Measurements from ENCODE around the gene ABCG2.
"Not testable (repeated sequence)": the region's sequence is repeated elsewhere in the genome, so short reads cannot be mapped to it uniquely, and the experiment has no call there.

The ABCG2 gene

DNA sequence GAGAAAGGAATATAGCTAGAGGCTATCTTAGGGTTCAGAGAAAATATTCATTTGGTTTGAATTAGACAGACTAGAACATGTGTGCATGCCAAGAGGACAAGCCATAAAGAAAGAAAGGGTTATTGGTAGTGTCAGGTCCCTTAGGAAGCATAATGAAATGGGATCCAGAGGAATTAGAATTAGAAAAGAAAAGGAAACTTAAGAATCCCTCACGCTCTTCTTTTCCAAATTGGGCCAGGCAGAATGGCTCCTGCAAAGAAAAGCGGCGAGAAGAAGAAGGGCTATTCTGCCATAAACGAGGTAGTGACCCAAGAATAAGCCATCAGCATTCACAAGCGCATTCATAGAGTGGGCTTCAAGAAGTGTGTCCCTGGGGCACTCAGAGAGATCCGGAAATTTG, 4.9 kb upstream of the ABCG2 start:
- no peak for DNase-seq (ENCODE audit: low spot score)

DNA sequence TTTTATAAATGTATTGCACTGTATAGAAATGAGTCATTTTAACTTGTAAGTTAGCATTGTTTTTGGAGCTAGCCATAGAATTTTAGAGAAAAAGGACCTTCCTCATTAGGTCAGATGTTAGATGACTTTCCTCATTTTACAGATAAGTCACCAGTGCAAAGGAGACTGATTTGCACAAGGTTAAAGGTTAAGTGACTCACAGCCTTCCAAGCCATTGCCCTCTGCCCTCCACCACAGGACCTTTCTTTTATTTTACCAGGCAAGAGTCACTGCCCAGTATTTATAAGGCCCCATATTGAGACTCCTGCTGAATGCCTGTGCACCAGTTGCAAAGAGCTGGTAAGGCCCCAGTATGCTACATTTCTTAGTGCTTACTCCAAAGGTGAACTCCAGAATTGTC, 4.2 kb upstream of the ABCG2 start:
- DNase-seq (ENCODE audit: low spot score) = no peak

- DNase-seq (ENCODE audit: low spot score) = peak; percentile 41
Observed at GRCh38 chr4:88159229-88159725, 838 bp upstream of the ABCG2 start.

DNA sequence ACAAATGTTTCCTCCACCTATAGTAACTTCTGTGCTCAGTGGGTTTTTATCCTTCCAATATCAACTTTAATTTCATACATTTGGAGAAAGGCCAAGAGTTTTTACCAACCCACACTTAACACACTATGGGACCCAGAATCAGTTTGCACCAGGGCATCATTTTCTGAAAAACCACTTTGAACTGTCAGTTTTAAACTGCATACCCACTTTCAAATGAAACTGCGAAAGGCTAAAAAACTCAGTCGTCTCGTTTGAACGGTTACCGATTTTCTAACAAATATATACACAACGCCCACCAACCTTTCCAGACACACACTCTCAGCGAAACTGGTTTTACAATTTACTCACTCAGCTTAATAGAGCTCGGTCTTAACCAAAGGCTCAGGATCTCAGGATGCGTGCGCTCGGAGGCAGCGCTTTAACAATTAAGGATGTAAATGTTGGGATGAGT, 376 bp downstream of the ABCG2 start:
- peak; percentile 22 for DNase-seq (ENCODE audit: low spot score)

GRCh38 chr4:88152331-88152730, 6.1 kb downstream of the ABCG2 start:
- DNase-seq (ENCODE audit: low spot score) = not testable (repeated sequence)

GRCh38 chr4:88148560-88148959, 9.9 kb downstream of the ABCG2 start:
- no peak for DNase-seq (ENCODE audit: low spot score)

- no peak for DNase-seq (ENCODE audit: low spot score)
Observed at GRCh38 chr4:88147799-88148217, 10.6 kb downstream of the ABCG2 start.

- no peak for DNase-seq (ENCODE audit: low spot score)
Observed at GRCh38 chr4:88146891-88147290, 11.5 kb downstream of the ABCG2 start.

DNA sequence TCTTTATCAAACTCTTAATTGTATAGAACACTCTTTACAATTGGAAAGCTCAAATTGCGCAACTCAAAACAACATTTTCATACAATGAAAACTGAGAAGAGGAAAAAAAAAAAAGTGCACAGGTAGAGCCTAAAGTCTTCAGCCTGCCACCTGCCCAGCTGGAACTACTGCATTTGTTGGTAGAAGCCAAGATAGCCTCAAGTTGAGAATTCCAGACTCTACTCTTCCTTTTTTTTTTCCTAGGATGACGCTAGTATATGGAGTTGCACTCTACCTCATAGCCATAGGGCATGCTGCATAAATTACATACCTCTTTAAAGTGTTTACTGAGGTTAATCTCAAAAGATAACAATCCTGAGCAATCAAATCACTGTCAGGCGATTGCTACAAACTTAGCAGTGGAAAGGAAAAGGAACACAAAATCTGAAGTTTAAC, 13.6 kb downstream of the ABCG2 start:
- no peak for DNase-seq (ENCODE audit: low spot score)

DNA sequence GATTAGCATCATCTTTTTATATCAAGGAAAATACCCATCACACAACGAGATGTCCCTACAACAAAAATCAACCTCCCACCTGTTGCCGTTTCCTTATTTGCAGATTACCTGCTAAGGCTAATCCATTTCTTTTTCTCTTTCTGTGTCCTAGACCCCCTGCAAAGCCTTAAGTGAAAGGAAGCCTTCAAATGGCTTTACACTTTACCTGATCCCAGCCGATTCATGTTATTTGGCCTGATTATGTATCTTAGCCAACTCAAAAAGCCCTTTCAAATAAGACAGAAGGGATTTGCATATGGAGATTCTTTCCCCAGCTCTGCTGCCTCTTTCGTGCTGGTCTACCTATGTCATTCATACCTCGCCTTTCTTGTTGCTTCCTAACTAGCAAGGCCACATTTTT, 14.4 kb downstream of the ABCG2 start:
- DNase-seq (ENCODE audit: low spot score) = no peak

GRCh38 chr4:88143504-88143903, 14.9 kb downstream of the ABCG2 start:
- peak; percentile 86 for DNase-seq (ENCODE audit: low spot score)

GRCh38 chr4:88138561-88138960, 19.9 kb downstream of the ABCG2 start:
- DNase-seq (ENCODE audit: low spot score) = peak; percentile 76

DNA sequence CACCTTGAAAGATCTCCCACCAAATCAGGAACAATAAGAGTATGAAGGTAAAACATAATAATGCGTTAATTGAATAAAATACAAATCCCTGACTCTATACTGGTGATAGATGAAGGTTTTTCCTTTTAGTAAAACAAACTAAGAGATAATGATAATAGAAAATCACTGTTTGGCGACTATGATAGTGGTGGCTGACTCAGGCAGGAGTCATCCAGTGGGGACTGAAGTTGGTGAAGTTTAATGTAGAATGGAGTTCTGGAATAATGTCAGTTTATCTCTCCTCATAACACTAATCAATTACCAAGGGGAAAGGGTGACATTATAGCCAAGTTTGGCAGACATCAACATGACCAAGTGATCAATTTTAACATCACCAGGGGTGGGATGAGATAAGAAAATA, 21.3 kb downstream of the ABCG2 start:
- DNase-seq (ENCODE audit: low spot score) = peak; percentile 23

DNA sequence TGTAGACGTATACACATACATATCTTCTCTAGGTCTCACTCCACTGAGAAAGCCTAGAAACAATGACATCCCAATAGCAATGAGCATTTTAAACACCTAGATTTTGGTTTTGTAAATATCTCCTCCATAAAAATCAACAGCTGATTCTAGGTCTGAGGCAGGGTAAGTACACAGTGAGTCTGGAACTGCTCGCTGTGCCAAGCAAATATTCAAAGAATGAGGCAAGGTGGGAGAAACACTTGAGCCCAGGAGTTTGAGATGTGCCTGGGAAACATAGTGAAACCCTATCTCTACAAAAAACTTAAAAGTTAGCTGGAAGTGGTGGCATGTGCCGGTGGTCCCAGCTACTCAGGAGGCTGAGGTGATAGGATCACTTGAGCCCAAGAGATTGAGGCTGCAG, 22.2 kb downstream of the ABCG2 start:
- no peak for DNase-seq (ENCODE audit: low spot score)

DNA sequence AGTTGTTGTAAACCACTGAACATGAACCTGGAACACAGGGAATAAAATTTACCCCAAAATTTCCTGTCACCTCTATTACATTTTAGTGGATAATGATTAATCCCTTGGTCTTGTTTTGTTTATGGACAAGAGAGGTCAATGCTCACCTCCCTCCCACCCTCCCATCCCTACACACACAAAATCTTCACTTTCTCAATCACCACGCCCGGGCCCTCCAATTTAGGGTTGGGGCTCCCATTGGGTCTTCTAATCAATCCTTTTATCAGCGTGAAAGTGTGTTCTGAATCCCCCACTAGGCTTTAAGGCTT, 23.1 kb downstream of the ABCG2 start:
- no peak for DNase-seq (ENCODE audit: low spot score)

GRCh38 chr4:88134536-88135355, 23.7 kb downstream of the ABCG2 start:
- DNase-seq (ENCODE audit: low spot score) = no peak

- DNase-seq (ENCODE audit: low spot score) = no peak
Observed at GRCh38 chr4:88134111-88134510, 24.3 kb downstream of the ABCG2 start.

DNA sequence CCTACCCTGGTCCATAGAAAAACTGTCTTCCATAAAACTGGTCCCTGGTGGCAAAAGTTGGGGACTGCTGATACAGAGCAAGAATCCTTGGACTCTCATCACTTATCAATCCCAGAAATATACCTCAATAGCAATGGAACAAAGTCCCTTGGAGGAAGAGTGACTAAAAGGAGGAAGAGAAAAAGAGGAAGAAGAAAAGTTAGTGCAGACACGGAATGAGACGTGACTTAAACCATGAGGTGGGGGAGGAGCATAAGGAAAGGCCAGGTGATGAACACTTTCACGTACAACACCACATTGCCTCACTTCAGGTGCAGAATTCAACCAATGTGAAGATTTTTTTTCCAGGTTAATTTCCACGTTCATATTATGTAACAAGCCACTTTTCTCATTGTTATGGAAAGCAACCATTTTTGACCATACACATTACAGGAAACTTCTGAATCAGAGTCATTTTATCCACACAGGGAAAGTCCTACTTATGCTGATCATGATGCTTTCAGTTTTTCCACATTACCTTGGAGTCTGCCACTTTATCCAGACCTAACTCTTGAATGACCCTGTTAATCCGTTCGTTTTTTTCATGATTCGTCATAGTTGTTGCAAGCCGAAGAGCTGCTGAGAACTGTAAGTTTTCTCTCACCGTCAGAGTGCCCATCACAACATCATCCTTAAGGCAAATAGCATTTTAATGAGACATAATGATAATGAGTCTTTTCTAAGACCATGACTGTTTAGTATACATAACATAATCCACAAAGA, 27.7 kb downstream of the ABCG2 start:
- no peak for DNase-seq (ENCODE audit: low spot score)

DNA sequence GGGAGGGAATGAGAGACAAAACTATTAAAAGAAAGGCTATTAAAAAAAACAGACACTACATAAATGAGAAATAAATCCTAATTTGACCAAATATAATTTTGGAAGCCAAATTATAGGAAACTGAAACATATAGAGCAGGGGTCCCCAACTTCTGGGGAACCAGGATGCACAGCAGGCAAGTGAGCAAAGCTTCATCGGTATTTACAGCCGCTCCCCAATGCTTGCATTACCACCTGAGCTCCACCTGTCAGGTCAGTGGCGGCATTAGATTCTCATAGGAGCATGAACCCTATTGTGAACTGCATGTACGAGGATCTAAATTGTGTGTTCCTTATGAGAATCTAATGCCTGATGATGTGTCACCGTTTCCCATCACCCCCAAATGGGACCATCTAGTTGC, 28.4 kb downstream of the ABCG2 start:
- no peak for DNase-seq (ENCODE audit: low spot score)

DNA sequence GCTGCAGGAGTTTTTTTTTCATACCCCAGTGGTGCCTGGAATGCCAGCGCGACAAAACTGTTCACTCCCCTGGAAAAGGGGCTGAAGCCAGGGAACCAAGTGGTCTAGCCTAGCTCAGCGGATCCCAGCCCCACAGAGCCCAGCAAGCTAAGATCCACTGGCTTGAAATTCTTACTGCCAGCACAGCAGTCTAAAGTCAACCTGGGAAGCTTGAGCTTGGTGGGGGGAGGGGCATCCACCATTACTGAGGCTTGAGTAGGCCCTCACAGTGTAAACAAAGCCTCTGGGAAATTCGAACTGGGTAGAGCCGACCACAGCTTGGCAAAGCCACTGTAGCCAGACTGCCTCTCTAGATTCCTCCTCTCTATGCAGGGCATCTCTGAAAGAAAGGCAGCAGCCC, 36.2 kb downstream of the ABCG2 start:
- DNase-seq (ENCODE audit: low spot score) = not testable (repeated sequence)

- no peak for DNase-seq (ENCODE audit: low spot score)
Observed at GRCh38 chr4:88119943-88120342, 38.5 kb downstream of the ABCG2 start.

DNA sequence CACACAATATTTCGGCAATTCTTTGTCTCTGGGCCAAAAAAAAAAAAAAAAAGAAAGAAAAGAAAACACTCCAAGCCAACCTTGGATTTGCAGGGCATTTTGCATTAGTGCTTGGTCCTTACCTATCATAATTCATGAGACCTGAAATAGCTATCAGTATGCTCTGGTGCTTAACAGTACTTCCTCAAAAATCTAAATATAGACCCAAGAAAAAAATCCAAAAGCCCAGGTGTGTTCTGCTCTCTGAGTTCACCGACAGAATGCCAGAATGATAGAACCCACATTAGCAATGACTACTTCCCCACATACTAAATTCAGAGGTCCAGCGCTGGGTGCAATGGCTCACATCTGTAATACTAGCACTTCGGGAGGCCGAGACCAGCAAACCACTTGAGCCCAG, 42.9 kb downstream of the ABCG2 start:
- DNase-seq (ENCODE audit: low spot score) = no peak

DNA sequence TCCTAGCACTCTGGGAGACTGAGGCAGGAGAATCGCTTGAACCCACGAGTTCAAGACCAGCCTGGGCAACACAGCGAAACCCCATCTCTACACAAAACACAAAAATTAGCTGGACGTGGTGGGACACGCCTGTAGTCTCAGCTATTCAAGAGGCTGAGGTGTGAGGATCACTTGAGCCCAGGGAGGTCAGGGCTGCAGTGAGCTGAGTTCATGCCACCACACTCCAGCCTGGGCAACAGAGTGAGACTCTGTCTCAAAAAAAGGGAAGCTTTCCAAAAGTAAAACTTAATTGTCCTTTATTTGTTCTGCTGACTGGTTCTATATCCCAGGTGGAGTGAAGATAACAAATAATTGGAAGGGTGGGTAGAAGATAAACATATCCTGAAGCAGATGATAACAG, 45.6 kb downstream of the ABCG2 start:
- no peak for DNase-seq (ENCODE audit: low spot score)

Measured in kidney tubule cell (primary cell).